H9 (cell line): ENCODE measurements around the gene CRTAP. TPM values are rescaled to one million over a fixed set of nuclear protein-coding genes. Genes with fewer than 3 reads are reported as not detected.

Experiments used
- DNase-seq: peaks from one replicate; pipeline ENCODE4 v3.0.0-alpha.2; 2017
- H2AFZ ChIP-seq: one replicate; pipeline ENCODE4 v1.6.1; 2013; ENCODE audit warnings: mild to moderate bottlenecking, low read length, control low read depth, moderate library complexity
- H2AK5ac ChIP-seq: 2 replicates; pipeline ENCODE4 v1.6.1; 2013; ENCODE audit warnings: low read length, control low read depth, mixed read lengths; ENCODE audit not compliant: insufficient read length
- H2BK120ac ChIP-seq: one replicate; pipeline ENCODE4 v1.6.1; 2013; ENCODE audit warnings: low read depth, mild to moderate bottlenecking, low read length, control low read depth, inconsistent platforms; ENCODE audit not compliant: poor library complexity, severe bottlenecking
- H2BK12ac ChIP-seq: 2 replicates; pipeline ENCODE4 v1.6.1; 2013; ENCODE audit warnings: low read length, control low read depth, mixed read lengths, low read depth; ENCODE audit not compliant: insufficient read length
- H2BK15ac ChIP-seq: 2 replicates; pipeline ENCODE4 v1.6.1; 2013; ENCODE audit warnings: low read depth, low read length, control low read depth
- H2BK20ac ChIP-seq: one replicate; pipeline ENCODE4 v1.6.1; 2013; ENCODE audit warnings: low read depth, mild to moderate bottlenecking, low read length, control low read depth, inconsistent platforms; ENCODE audit not compliant: poor library complexity, severe bottlenecking
- H2BK5ac ChIP-seq: 2 replicates; pipeline ENCODE4 v1.6.1; 2013; ENCODE audit warnings: low read length, control low read depth, mixed read lengths; ENCODE audit not compliant: insufficient read length
- H3K14ac ChIP-seq: 2 replicates; pipeline ENCODE4 v1.6.1; 2013; ENCODE audit warnings: low read length, control low read depth; ENCODE audit not compliant: insufficient read depth
- H3K18ac ChIP-seq: 2 replicates; pipeline ENCODE4 v1.6.1; 2013; ENCODE audit warnings: low read depth, mild to moderate bottlenecking, mixed read lengths, low read length, control low read depth; ENCODE audit not compliant: insufficient read length
- H3K23ac ChIP-seq: 2 replicates; pipeline ENCODE4 v1.6.1; 2013; ENCODE audit warnings: low read length, control low read depth, mixed read lengths, low read depth; ENCODE audit not compliant: insufficient read length
- H3K23me2 ChIP-seq: 2 replicates; pipeline ENCODE4 v1.6.1; 2013; ENCODE audit warnings: low read depth, mild to moderate bottlenecking, mixed read lengths, low read length, control low read depth; ENCODE audit not compliant: insufficient read length, poor library complexity, severe bottlenecking
- H3K27ac ChIP-seq: 2 replicates; pipeline ENCODE4 v1.5.1; 2013; ENCODE audit warnings: low read length, control low read depth, mixed read lengths, low read depth; ENCODE audit not compliant: insufficient read length
- H3K27me3 ChIP-seq: 2 replicates; pipeline ENCODE4 v1.6.1; 2013; ENCODE audit warnings: low read length, control low read depth, inconsistent platforms; ENCODE audit not compliant: insufficient read depth
- H3K4ac ChIP-seq: 2 replicates; pipeline ENCODE4 v1.6.1; 2013; ENCODE audit warnings: low read depth, mild to moderate bottlenecking, control low read depth, inconsistent platforms, low read length, moderate library complexity
- H3K4me1 ChIP-seq: 2 replicates; pipeline ENCODE4 v1.6.1; 2013; ENCODE audit warnings: low read length, control low read depth, inconsistent platforms; ENCODE audit not compliant: insufficient read depth
- H3K4me2 ChIP-seq: 2 replicates; pipeline ENCODE4 v1.6.1; 2013; ENCODE audit warnings: low read length, control low read depth, mixed read lengths; ENCODE audit not compliant: insufficient read length, insufficient read depth
- H3K56ac ChIP-seq: 2 replicates; pipeline ENCODE4 v1.6.1; 2013; ENCODE audit warnings: low read depth, mild to moderate bottlenecking, mixed read lengths, low read length, control low read depth; ENCODE audit not compliant: insufficient read length
- H3K79me1 ChIP-seq: 2 replicates; pipeline ENCODE4 v1.6.1; 2013; ENCODE audit warnings: low read depth, mild to moderate bottlenecking, moderate library complexity, low read length, control low read depth, inconsistent platforms; ENCODE audit not compliant: insufficient read depth, poor library complexity, severe bottlenecking
- H3K79me2 ChIP-seq: 2 replicates; pipeline ENCODE4 v1.6.1; 2013; ENCODE audit warnings: low read length, control low read depth, inconsistent platforms; ENCODE audit not compliant: insufficient read depth
- H3K9ac ChIP-seq: 2 replicates; pipeline ENCODE4 v1.6.1; 2013; ENCODE audit warnings: low read length, control low read depth, mixed read lengths; ENCODE audit not compliant: insufficient read length; ENCODE audit errors: extremely low read depth
- H3K9me3 ChIP-seq: one replicate; pipeline ENCODE4 v1.6.1; 2013; ENCODE audit warnings: low read depth, low read length, inconsistent platforms; ENCODE audit not compliant: control insufficient read depth
- H3T11ph ChIP-seq: one replicate; pipeline ENCODE4 v1.6.1; 2013; ENCODE audit warnings: mild to moderate bottlenecking, low read length, control low read depth, inconsistent platforms
- H4K20me1 ChIP-seq: one replicate; pipeline ENCODE4 v1.6.1; 2013; ENCODE audit not compliant: control insufficient read depth, insufficient read length, insufficient read depth
- H4K5ac ChIP-seq: 2 replicates; pipeline ENCODE4 v1.6.1; 2013; ENCODE audit warnings: low read depth, mild to moderate bottlenecking, mixed read lengths, low read length, control low read depth; ENCODE audit not compliant: insufficient read length
- H4K8ac ChIP-seq: replicated peaks from 2 replicates; pipeline ENCODE4 v1.6.1; 2013; ENCODE audit warnings: low read length, control low read depth, mixed read lengths, low read depth; ENCODE audit not compliant: insufficient read length
- H4K91ac ChIP-seq: 2 replicates; pipeline ENCODE4 v1.6.1; 2013; ENCODE audit warnings: low read depth, mild to moderate bottlenecking, moderate library complexity, mixed read lengths, low read length, control low read depth; ENCODE audit not compliant: insufficient read length
- H3K27ac Mint-ChIP-seq, 3 experiments: 2 replicates in 2 of 3; 3 replicates in 1 of 3; pipeline ENCODE4 v1.8.0; 2020 to 2021; ENCODE audit warnings: mixed read lengths in 3 of 3, mild to moderate bottlenecking in 1 of 3, moderate library complexity in 1 of 3
- H3K27me3 Mint-ChIP-seq: 2 replicates; pipeline ENCODE4 v1.8.0; 2021; ENCODE audit warnings: low read depth, mild to moderate bottlenecking, moderate library complexity, mixed read lengths
- H3K36me3 Mint-ChIP-seq, 3 experiments: 2 replicates in 2 of 3; 3 replicates in 1 of 3; pipeline ENCODE4 v1.8.0; 2020 to 2021; ENCODE audit warnings: low read depth in 3 of 3, mixed read lengths in 3 of 3; ENCODE audit not compliant: insufficient read depth in 1 of 3
- H3K4me1 Mint-ChIP-seq, 2 experiments: 2 replicates each; pipeline ENCODE4 v1.8.0; 2020; ENCODE audit warnings: mixed read lengths in 2 of 2
- H3K4me3 Mint-ChIP-seq, 2 experiments: 2 replicates in 1 of 2; 3 replicates in 1 of 2; pipeline ENCODE4 v1.8.0; 2020 to 2021; ENCODE audit warnings: mild to moderate bottlenecking in 2 of 2, mixed read lengths in 2 of 2, moderate library complexity in 1 of 2
- H3K9me3 Mint-ChIP-seq, 2 experiments: 2 replicates in 1 of 2; 3 replicates in 1 of 2; pipeline ENCODE4 v1.8.0; 2020; ENCODE audit warnings: mild to moderate bottlenecking in 2 of 2, mixed read lengths in 2 of 2, moderate library complexity in 1 of 2
- CTCF ChIP-seq: fragments of 200-600 bp; sonication (generic); conservative IDR thresholded peaks from 3 replicates; pipeline ENCODE4 v1.8.0; 2021; ENCODE audit warnings: antibody characterized with exemption, mild to moderate bottlenecking
- total RNA-seq: library from RNA; stranded (reverse); gene quantifications from 2 replicates; pipeline ENCODE4 v1.2.1, GENCODE V29; 2021

The CRTAP gene
- total RNA-seq, 1 experiment from 2014 or later: 159 TPM

GRCh38 chr3:33088691-33089090 is 25.1 kb upstream of the CRTAP start:
- Histone ChIP-seq H3K9me3 (no peaks in the 10 kb centered on the region), H3K23ac (no peak overlapping the region), H3K56ac (no peak overlapping the region), H4K8ac (no peak overlapping the region), H3K79me1 (peaks cover 12% of the 10 kb centered on the region), H2BK12ac (no peak overlapping the region), H2BK20ac (no peak overlapping the region), H3K27ac (no peak overlapping the region), H4K20me1 (no peaks in the 10 kb centered on the region), H3K27me3 (no peaks in the 10 kb centered on the region; the same call in 1 of the 2 replicates), H3K18ac (no peak overlapping the region), H2BK15ac (no peak overlapping the region), H3T11ph (no peak overlapping the region), H3K4me1 (no peaks in the 10 kb centered on the region; the same call in 1 of the 2 replicates), H3K79me2 (peaks cover 9% of the 10 kb centered on the region; the same call in 1 of the 2 replicates), H4K91ac (no peak overlapping the region), H3K23me2 (no peaks in the 10 kb centered on the region), H3K4ac (no peak overlapping the region), H3K4me2 (no peak overlapping the region), H2AK5ac (no peak overlapping the region), H2AFZ (no peak overlapping the region), H2BK5ac (no peak overlapping the region), H2BK120ac (no peak overlapping the region), H3K14ac (no peak overlapping the region), H4K5ac (no peak overlapping the region), H3K9ac (no peak overlapping the region)
- Mint-ChIP-seq H3K36me3 (peaks cover 15 to 21% (median 17%) of the 10 kb centered on the region in 3 experiments; a peak in 6 of 7 replicates), H3K9me3 (no peaks in the 10 kb centered on the region), H3K27ac (no peak overlapping the region), H3K4me1 (peaks cover 7% of the 10 kb centered on the region in 2 experiments), H3K27me3 (no peaks in the 10 kb centered on the region), H3K4me3 (no peak overlapping the region)
- DNase-seq: no peak
- TF ChIP-seq CTCF: no peak
